ENCODE data around the gene PTPN14. TPM values are rescaled to one million over a fixed set of nuclear protein-coding genes. Genes with fewer than 3 reads are reported as not detected.
"Not testable (repeated sequence)": the region's sequence is repeated elsewhere in the genome, so short reads cannot be mapped to it uniquely, and the experiment has no call there.

Gene PTPN14
- total and polyA plus RNA-seq, 2 donors from 2014 or later: 5.1 to 87.2 TPM

DNA sequence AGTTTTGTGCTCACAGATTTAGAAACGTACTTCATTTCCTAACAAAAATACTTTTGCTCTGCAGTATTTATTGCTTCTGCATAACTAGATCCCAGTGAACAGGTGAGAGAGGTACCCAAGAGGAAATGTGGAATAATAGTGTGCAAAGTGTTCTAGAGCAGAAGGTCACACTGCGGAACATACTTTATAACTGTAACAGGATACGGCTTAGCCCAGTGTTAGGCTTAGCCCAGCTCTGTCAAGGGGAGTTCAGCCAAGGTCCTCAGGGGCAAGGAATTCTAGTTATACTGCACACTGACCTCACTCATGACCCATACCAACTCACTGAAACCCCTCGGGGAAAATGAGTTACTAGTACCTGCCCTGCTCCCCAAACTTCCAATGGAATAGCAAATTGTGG is 55.3 kb downstream of the PTPN14 start:
- Histone ChIP-seq H3K4me3 (ENCODE audit: low read length in 3 of 3) (peak overlapping the region in 1 of 3 donors; percentile 8), H3K36me3 (ENCODE audit: control insufficient read depth in 2 of 3, insufficient read depth in 3 of 3, low read length in 3 of 3) (peaks cover 0 to 2% (median 0%) of the 10 kb centered on the region in 3 donors), H3K9ac (ENCODE audit: low read length in 3 of 3) (no peak overlapping the region), H3K4me1 (ENCODE audit: control insufficient read depth in 2 of 3, insufficient read depth in 2 of 3, low read depth in 1 of 3, low read length in 3 of 3) (peaks cover 0 to 17% (median 14%) of the 10 kb centered on the region in 3 donors), H3K27me3 (ENCODE audit: control insufficient read depth, insufficient read depth, low read length) (no peaks in the 10 kb centered on the region), H3K9me3 (ENCODE audit: control insufficient read depth in 2 of 3, insufficient read depth in 1 of 3, low read length in 3 of 3) (no peaks in the 10 kb centered on the region), H3K27ac (ENCODE audit: low read depth in 2 of 2, low read length in 2 of 2) (peak overlapping the region in 1 of 2 donors; percentile 54)
- TF ChIP-seq, protein P1, sequence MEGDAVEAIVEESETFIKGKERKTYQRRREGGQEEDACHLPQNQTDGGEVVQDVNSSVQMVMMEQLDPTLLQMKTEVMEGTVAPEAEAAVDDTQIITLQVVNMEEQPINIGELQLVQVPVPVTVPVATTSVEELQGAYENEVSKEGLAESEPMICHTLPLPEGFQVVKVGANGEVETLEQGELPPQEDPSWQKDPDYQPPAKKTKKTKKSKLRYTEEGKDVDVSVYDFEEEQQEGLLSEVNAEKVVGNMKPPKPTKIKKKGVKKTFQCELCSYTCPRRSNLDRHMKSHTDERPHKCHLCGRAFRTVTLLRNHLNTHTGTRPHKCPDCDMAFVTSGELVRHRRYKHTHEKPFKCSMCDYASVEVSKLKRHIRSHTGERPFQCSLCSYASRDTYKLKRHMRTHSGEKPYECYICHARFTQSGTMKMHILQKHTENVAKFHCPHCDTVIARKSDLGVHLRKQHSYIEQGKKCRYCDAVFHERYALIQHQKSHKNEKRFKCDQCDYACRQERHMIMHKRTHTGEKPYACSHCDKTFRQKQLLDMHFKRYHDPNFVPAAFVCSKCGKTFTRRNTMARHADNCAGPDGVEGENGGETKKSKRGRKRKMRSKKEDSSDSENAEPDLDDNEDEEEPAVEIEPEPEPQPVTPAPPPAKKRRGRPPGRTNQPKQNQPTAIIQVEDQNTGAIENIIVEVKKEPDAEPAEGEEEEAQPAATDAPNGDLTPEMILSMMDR (IDR thresholded peaks at IDR 0.05; ENCODE audit: borderline replicate concordance, extremely low read depth, insufficient read depth): no peak
- intact Hi-C loops (cut with DNase I): no loop called here
- FAIRE-seq (peak; percentile 3), DNase-seq (peak in 3 of 5 donors; percentile 33 to 51 (median 43))

DNA sequence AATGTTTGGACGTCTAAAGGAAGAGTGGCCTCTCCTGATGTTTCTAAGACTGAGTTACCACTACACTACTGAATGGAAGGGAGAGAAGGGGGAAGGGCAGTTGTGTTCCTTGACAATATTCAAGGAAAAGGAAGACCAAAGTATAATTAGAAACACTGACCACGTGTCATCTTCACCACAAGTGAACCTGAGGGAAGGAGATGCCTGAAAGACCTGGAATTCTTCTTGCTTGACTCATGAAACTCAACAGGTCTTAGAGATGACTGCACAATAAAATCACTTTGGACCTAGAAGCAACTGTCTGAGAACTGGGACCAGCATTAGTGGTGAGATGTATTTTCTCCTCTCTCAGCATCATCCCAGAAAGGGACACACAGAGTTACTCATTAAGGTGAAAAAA is 56.7 kb downstream of the PTPN14 start:
- Histone ChIP-seq H3K27ac (ENCODE audit: low read depth in 2 of 2, low read length in 2 of 2) (no peak overlapping the region), H3K4me1 (ENCODE audit: control insufficient read depth in 2 of 3, insufficient read depth in 2 of 3, low read depth in 1 of 3, low read length in 3 of 3) (peaks cover 0 to 14% (median 13%) of the 10 kb centered on the region in 3 donors), H3K9ac (ENCODE audit: low read length in 3 of 3) (no peak overlapping the region), H3K36me3 (ENCODE audit: control insufficient read depth in 2 of 3, insufficient read depth in 3 of 3, low read length in 3 of 3) (peaks cover 0 to 2% (median 0%) of the 10 kb centered on the region in 3 donors), H3K27me3 (ENCODE audit: control insufficient read depth, insufficient read depth, low read length) (no peaks in the 10 kb centered on the region), H3K9me3 (ENCODE audit: control insufficient read depth in 2 of 3, insufficient read depth in 1 of 3, low read length in 3 of 3) (no peaks in the 10 kb centered on the region), H3K4me3 (ENCODE audit: low read length in 3 of 3) (no peak overlapping the region)
- intact Hi-C loops (cut with DNase I): no loop called here
- no peak for DNase-seq
- no peak for FAIRE-seq
- TF ChIP-seq, protein P1 (IDR thresholded peaks at IDR 0.05; ENCODE audit: borderline replicate concordance, extremely low read depth, insufficient read depth): no peak

DNA sequence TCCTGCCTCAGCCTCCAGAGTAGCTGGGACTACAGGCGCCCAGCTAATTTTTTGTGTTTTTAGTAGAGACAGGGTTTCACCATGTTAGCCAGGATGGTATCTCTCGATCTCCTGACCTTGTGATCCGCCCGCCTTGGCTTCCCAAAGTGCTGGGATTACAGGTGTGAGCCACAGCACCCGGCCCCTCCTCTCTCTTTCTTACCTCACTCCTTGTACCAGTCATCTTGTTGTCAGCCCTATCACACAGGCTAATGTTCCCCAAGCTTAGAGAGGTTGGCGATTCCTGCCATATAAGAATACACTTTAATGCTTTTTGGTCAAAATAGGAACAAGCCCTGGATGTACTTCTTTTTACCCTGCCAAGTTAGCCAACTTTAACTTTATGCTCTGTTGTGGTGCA is 57.2 kb downstream of the PTPN14 start:
- H3K9me3 ChIP-seq (ENCODE audit: control insufficient read depth in 2 of 3, insufficient read depth in 1 of 3, low read length in 3 of 3); H3K9ac ChIP-seq (ENCODE audit: low read length in 3 of 3); H3K36me3 ChIP-seq (ENCODE audit: control insufficient read depth in 2 of 3, insufficient read depth in 3 of 3, low read length in 3 of 3); H3K27ac ChIP-seq (ENCODE audit: low read depth in 2 of 2, low read length in 2 of 2); FAIRE-seq; intact Hi-C loops (cut with DNase I); DNase-seq; H3K4me3 ChIP-seq (ENCODE audit: low read length in 3 of 3); H3K27me3 ChIP-seq (ENCODE audit: control insufficient read depth, insufficient read depth, low read length): not testable (repeated sequence)
- H3K4me1 ChIP-seq (ENCODE audit: control insufficient read depth in 2 of 3, insufficient read depth in 2 of 3, low read depth in 1 of 3, low read length in 3 of 3): peaks cover 0 to 14% (median 13%) of the 10 kb centered on the region in 3 donors

DNA sequence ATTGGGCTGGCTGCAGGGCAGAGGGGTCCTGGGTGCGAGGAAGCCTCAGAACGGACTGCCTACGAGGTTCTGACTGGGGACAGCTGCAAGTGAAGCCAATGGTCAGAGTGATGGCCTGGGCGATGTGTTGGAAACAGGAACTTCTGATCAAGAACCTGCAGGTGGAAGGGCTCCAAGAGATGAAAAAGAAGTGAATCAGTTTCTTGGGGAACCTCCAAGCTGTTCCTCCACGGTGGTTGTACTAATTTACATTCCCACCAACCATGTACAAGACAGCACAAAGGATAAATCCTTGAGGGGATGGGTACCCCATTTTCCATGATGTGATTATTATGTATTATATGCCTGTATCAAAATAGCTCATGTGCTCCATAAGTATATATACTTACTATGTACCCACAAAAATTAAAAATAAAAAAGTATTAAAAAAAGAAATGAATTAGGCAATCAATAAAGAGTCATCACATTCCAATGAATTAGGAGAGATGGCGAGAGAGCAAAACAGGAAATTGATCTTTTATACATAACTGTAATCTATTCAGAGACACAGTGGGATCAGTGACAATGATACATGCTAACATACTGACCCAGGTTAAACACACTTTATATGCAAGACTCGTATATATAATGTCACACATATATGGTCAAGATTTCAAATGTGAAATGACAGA is 58.1 kb downstream of the PTPN14 start:
- peaks cover 0 to 14% (median 13%) of the 10 kb centered on the region in 3 donors for H3K4me1 ChIP-seq (ENCODE audit: control insufficient read depth in 2 of 3, insufficient read depth in 2 of 3, low read depth in 1 of 3, low read length in 3 of 3)
- peaks cover 0 to 2% (median 0%) of the 10 kb centered on the region in 3 donors for H3K36me3 ChIP-seq (ENCODE audit: control insufficient read depth in 2 of 3, insufficient read depth in 3 of 3, low read length in 3 of 3)
- FAIRE-seq: no peak
- no peaks in the 10 kb centered on the region for H3K9me3 ChIP-seq (ENCODE audit: control insufficient read depth in 2 of 3, insufficient read depth in 1 of 3, low read length in 3 of 3)
- intact Hi-C loops (cut with DNase I): no loop called here
- no peak overlapping the region for H3K4me3 ChIP-seq (ENCODE audit: low read length in 3 of 3)
- DNase-seq: no peak
- H3K9ac ChIP-seq (ENCODE audit: low read length in 3 of 3): no peak overlapping the region
- TF ChIP-seq, protein P1 (IDR thresholded peaks at IDR 0.05; ENCODE audit: borderline replicate concordance, extremely low read depth, insufficient read depth): no peak
- no peaks in the 10 kb centered on the region for H3K27me3 ChIP-seq (ENCODE audit: control insufficient read depth, insufficient read depth, low read length)
- no peak overlapping the region for H3K27ac ChIP-seq (ENCODE audit: low read depth in 2 of 2, low read length in 2 of 2)

All from kidney (tissue), 14 donors.